Measurements from ENCODE around the gene FXYD5.

FXYD5 gene, protein sequence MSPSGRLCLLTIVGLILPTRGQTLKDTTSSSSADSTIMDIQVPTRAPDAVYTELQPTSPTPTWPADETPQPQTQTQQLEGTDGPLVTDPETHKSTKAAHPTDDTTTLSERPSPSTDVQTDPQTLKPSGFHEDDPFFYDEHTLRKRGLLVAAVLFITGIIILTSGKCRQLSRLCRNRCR

DNA sequence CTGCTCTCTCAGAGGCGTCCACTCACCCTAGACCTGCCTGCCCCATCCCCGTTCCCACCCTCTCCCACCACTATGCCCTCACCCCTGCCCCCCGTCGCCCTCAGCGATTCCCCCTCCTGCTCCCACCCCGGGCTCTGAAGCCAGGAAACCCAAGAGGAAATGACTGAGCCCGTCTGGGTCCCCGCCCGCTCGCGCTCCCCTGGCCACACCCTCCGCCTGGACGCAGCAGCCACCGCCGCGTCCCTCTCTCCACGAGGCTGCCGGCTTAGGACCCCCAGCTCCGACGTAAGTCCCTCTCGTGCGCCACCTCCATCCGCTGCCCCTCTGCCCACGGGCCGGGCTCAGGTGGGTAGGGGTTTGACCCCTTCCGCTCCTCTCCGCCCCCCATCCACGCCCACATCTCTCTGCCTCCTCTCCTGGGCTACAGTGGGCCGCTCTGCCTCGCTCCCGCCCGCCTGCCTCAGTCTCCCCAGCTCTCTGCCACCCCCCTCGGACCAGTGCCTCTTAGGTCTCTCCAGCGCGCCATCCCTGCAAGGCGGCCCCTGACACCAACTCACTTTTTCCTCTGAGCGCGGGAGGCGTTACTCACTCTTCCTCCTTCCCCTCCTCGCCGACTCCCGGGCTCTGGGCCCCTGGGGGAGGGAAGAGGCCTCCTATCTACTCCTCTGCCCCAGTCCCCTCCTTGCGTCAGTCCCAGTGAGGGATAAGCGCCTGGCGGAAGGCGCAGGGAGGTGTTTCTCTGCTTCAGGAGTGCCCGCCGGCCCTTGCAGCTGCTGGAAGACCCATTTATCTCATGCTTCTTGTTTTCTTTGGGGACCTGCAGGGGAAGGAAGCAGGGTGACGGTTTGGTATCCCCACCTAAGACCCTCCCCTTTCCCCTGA is at the start of gene FXYD5:
TSS of gene FXYD5 (plus strand) at position 211 of the 882 bp plus-strand sequence. CDS start 816 bp downstream, outside the sequence.
- peak; percentile 61 for DNase-seq (ENCODE audit: low spot score)

DNA sequence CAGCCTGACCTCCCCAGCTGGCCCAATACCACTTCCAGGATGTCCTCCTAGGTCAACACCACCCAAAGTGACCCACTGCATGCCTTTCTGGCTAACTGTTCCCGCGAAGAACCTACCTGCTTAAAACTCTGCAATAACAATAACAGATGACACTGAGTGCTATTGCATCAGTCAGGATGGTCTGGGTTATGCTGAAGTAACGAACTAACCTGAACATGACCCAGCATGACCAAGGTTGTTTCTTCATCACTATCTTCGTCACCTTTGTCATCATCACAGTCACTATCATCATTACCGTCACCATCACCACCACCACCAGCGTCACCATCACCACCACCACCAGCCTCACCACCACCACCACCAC is 49.5 kb upstream of the FXYD5 start:
- no peak for DNase-seq (ENCODE audit: low spot score)

DNA sequence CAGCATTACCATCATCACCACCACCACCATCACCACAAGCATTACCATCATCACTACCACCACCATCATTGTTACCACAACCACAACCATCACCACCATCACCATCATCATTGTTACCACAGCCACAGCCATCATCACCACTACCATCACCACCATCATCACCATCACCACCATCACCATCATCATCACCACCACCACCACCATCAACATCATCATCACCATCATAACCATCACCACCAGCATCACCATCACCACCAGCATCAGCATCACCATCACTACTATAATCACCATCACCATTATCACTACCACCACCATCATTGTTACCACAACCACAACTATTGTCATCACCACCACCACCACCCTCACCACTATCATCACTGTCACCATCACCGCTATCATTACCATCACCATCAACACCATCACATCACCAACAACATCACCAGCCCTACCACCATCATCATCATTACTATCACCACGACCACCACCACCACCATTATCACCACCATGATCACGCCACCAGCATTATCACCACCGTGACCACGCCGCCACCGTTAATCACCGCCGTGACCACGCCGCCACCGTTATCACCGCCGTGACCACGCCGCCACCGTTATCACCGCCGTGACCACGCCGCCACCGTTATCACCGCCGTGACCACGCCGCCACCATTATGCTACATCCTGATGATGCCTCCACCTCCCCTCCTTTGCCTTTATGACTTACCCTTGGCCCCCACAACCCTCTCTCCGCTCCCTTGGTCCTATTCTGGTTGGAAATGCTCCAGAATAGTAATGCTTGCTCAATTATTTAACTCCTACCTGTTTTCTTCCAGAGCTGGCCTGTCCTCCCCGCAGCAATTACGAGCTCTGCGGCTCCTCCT is 48.9 kb upstream of the FXYD5 start:
- DNase-seq (ENCODE audit: low spot score) = no peak

DNA sequence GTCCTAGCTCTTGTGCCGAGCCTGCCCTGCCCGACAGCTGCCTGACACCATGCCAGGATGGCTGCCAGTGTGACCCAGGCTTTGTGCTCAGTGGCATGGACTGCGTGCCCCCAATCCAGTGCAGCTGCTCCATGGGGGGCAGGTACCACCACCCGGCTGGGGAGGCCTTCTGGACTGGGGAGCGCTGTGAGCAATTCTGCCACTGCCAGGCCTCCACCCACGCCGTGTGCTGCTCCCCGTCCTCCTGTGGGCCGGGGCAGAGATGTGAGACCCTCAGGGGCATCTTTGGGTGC is 48.3 kb upstream of the FXYD5 start:
- no peak for DNase-seq (ENCODE audit: low spot score)

DNA sequence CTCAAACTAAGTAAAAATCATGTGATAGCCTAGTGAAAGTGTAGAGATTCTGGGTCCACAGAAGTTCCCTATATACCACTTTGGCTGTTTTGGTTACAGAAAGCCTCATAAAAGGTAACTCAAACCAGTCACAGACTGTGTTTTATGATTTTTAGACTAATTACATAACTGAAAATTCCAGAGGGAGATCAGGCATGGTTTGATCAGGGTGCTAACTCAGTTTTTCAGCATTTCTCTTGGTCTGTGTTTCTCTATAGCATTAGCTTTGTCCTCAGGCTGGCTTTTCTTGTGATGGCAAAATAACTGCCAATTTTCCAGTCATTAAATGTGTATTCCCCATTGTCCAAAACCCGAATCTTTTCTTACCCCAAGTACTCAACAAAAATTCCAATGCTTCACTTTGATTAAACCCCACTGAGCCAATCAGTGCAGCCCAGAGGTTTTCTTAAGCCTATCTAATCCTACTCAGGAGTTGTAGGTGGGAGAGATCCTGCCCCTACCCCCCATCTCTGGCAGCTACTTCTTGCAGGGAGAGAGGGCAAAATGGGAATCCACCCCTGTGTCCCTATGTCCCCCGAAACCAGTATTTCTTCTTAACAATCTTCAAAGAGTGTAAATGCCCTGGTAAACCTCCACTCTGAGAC is 47.5 kb upstream of the FXYD5 start:
- no peak for DNase-seq (ENCODE audit: low spot score)

DNA sequence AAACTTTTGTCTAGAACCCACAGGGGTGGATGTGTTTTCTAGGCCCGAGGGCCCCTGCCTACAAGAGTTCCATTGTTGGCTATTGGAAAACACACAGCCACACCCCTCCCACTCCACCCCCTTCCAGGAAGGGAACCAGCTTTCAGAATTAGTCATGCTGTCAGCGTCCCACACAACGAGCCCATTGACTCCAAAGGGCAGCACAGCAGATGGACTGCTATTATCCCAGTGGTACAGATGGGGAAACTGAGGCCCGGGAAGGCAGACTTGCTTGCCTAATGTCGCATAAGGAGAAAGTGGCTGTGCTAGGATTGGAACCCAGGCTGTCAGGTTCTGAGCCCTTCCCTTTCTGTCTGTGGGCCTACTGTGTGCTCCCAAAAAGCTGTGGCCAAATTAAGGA is 47.0 kb upstream of the FXYD5 start:
- DNase-seq (ENCODE audit: low spot score) = no peak

DNA sequence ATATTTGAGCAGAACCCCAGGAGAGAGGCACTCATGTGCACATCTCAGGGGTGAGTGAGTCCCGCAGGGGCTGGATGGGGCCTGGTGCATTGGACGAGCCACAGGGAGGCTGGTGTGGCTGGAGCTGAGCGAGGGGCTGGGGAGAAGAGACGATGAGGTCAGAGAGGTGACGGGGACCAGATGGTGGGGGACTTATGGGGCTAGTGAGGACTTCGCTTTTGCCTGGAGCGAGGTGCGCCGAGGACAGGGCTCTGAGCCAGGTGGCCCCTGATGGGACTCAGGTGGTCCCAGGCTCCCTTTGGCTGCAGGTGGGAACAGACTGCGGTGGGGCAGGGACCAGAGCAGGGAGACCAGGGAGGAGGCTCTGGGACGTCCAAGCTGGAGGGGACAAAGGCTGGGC is 45.8 kb upstream of the FXYD5 start:
- no peak for DNase-seq (ENCODE audit: low spot score)

DNA sequence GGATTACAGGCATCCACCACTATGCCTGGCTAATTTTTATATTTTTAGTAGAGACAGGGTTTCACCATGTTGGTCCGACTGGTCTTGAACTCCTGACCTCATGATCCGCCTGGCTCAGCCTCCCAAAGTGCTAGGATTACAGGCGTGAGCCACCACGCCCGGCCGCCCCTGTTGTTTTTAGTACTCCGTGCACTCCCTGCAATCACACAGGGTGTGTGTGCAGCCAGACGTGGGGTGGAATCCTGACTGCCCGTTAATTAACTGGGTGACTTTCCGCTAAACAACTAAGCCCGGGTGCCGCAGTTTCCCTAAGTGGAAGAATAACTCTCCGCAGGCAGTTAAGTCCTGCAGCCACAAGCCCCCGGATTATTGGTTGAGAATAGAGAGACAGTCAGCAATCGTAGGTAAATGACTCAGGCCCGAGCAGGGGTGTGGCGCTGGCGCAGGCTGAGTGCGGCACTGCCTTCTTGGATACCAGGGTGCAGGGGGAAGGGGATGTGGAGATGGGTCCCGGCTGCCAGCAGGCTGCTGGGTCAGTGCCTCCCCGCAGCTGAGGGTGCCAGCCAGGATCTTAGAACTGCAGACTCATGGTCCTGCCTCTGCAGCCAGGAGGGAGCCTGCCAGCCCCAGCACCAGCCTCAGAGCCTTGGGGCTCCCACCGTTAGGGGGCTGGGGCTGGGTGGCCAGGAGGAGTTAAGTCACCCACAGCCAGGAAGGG is 45.0 kb upstream of the FXYD5 start:
- DNase-seq (ENCODE audit: low spot score) = no peak

DNA sequence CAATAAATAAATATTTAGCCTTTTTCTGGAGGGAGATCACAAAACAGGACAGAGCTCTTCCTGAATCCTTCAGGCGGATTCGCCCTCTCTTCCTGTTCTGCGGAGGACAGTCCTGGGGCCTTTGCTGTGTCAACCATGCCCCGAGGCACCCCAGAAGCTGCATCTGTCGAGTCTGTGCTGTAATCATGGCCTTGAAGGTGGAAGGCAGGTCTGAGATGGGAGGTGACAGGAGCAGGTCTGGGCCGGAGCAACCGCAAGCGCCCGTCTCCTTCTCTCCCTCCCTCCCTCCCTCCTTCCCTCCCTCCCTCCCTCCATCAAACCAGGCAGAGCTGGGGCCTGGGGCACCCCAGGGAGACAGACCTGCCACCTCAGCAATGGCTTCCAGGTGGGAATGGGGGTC is 43.6 kb upstream of the FXYD5 start:
- no peak for DNase-seq (ENCODE audit: low spot score)

DNA sequence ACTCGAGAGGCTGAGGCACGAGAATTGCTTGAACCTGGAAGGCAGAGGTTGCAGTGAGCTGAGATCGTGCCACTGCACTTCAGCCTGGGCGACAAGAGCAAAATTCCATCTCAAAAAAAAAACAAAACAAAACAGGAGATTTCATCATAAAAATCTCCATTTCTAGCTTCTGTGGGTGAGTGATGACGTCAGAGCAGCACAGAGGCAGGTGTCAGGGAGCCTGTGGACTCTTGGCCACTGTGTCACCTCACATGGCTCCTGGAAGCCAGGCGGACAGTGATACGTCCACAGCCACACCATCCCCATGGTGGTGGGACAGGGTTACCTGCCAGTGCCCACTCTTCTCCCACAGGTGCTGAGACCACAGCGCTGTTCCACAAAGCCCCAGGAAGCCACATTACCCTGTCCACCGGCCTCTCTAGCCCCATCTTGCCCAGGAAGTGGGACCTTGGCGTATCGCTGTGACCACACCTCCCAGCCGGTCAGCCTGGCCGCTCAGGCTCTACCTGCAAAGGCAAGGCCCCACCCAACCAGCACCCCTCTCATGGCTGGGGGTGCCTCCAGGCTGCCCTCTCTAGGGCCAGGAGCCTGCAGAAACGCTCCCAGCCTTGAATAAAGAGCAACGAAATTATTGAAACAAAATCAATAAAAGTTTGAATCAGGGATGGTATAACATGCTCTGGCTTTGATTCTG is 41.4 kb upstream of the FXYD5 start:
- DNase-seq (ENCODE audit: low spot score) = no peak

DNA sequence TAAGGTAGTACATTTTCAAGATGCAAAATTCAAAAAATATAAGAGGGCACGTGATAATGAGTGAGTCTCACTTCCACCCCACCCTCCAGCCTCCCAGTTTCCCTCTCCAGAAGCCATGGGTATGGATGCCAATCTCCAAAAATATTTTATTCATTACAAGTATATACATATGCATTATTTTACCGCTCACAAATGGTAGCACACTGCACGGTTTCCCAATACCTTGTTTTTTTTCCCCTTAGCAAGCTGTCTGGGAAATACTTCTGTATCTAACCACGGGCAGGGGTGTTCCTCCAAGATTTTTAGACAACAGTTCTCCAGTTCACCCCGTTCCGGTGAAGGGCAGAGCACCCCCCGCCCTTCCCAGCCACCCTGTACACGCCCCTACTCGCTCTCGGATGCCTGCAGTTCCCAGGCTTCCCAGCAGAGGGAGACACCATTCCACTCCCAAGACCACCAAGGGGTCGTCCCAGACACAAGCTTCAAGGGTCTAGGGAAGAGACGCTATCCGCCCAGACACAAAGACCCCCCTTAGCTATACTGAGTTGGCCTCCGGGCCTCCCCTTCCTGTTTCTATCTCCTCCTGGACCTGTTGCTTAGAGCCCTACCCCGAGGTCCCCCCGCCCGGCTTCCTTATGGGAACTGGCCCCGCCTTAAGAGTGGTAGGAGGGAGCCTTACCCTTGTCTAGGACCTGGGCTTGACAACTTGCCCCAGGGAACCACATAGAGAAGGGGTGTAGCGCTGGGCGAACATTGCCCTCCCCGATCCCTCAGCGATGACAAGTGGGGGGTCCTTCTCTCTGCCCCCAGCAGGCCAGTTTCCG is 40.0 kb upstream of the FXYD5 start:
- peak; percentile 63 for DNase-seq (ENCODE audit: low spot score)

DNA sequence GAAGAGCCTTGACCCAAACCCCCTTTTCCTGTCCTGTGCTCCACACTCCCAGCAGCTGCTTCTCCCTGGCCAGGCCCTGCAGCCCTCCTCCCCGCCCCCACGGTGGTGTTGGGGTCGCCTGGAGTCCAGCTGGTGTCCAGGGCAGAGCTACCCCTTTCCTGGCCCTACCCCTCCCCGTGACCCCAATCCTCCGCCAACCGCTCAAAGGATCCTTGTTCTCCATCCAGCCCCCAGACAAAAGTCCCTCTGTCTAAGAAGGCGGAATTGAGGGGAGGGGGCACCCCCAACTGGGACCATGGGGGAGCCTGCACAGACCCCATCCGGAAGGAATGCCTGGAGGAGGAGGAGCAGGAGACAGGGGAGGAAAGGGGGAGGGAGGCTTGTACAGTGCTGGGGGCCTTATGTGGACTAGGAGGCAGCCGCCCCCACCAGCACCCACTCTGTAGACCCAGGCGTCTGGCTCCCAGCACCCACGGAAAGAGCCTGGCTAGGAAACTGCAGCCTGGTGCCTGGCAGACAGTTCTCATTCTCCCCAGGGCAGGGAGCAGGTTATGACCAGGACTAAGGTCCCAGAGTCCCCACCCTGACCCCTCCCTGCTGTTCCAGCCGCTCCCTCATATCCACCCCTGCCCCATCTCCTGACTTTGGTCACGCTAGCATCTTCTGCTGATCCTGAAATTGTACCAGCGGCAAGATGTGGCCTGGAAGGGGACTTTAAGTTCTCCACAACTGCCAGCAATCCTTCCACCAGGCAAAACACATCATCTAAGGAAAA is 39.2 kb upstream of the FXYD5 start, which contains the start of gene FXYD3:
TSS of gene FXYD3 (plus strand) at position 647 of the 775 bp plus-strand sequence. CDS start 3,554 bp downstream, outside the sequence.
- DNase-seq (ENCODE audit: low spot score) = no peak

DNA sequence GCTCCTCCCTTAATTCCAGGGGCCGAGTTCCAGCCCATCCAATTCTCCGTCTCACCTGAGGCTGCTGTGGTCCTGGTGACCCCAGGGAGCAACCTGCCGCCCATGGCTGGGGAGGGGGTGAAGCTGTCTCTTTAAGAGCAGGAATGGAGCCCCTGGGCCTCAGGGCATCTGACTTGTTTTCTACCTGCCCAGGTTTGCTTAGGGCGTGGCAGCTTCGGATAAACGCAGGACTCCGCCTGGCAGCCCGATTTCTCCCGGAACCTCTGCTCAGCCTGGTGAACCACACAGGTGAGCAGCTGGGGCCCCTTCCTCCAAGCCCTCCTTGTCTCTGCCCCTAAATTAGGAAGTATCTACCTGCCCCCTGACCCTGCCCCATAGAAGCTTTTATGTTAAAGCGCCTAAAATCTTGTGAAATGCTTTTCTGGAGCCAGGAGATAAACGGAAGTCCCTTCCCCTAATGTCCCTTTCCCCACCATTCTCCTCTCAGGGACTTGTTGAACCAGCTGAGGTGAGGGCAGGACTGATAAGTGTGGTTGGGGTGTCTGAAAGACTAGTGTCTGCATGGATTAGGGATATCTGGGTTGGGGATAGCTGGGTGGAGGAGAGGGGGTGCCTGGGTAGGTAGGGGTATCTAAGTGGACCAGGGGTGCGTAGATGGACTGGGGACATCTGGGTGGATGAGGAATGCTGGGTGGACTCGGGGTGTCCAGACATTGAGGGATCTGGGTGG is 38.3 kb upstream of the FXYD5 start:
- DNase-seq (ENCODE audit: low spot score) = no peak

DNA sequence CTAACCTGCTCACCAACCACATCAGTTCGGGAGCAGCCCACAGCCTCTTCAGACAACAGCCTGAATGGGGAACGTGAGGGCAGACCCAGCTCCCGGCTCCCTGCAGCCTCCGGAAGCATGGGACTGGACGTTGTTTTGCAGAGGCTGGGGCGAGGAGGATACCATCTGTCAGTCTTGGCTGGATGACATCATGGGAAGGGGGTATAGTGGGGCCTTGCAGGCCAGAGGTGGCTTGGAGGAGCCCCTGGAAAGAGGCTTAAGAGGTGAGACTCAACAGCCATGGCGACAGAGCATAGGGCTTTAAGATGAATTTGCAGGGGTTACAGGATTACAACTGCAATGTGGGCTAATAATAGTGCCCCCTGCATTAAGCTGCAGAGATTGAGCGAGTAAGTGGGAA is 37.4 kb upstream of the FXYD5 start:
- DNase-seq (ENCODE audit: low spot score) = no peak

DNA sequence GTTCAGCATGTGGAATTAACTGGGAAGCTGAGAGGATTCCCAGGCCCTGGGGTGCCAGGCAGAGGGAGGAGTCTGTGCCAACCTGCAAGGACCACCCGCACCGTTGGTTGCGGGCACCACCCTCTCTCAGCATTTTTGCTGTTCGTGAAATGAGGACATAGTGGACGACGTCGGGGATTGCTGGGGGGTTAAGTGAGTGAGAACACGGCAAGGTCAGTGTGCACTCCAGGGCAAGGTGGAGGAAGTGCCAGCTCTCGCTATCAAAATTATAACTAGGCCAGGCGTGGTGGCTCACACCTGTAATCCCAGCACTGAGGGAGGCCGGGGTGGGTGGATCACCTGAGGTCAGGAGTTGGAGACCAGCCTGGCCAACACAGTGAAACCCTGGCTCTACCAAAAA is 36.7 kb upstream of the FXYD5 start:
- DNase-seq (ENCODE audit: low spot score) = no peak

DNA sequence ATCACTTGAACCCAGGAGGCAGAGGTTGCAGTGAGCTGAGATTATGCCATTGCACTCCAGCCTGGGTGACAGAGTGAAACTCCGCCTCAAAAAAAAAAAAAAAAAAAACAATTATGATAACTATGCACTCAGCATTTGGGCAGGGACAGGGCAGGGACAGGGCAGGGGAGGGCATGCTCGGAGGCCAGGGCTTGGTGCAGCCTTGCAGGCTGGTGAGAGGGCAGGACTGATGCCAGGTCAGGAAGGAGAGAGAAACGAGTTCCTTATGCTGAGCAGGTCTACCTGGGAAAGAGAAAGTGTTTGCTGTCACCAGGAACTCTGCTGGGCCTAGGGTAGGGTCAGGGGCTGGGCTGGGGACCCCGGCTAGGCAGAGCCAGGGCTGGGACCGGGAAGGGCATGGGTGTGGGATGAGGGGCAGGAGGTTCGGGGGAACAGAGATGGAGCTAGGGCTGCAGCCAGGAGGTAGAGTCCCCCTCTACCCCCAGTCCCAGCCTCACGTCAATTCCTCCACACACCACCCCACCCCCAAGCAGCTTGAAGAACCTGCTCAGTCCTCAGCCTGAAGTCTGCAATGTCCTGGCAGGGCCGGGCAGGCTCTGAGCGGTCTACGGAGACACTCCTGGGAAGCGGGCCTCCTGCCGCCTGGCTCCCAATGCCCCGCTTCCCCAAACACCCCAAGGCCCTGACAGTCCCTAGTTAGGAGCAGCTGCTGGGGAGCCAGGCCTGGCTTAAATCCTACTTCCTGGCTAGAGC is 36.1 kb upstream of the FXYD5 start:
- DNase-seq (ENCODE audit: low spot score) = no peak

DNA sequence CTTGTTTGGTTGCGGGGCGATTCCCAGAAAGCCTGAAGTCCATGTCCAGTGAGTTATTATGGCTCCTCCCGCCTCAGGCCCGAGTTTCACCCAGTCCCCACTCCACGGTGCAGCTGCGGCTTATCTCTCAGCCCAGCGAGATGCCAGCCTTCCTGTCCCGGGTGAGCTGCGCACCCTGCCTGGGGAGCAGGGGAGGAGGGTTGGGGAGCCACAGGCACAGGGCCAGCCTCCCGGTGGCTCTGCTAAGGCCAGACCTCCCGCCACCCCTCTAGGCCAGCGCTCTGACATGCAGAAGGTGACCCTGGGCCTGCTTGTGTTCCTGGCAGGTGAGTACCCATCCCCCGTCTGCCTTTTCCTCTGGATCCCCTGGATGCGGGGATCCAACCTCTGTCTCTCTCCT is 35.4 kb upstream of the FXYD5 start:
- DNase-seq (ENCODE audit: low spot score) = no peak

DNA sequence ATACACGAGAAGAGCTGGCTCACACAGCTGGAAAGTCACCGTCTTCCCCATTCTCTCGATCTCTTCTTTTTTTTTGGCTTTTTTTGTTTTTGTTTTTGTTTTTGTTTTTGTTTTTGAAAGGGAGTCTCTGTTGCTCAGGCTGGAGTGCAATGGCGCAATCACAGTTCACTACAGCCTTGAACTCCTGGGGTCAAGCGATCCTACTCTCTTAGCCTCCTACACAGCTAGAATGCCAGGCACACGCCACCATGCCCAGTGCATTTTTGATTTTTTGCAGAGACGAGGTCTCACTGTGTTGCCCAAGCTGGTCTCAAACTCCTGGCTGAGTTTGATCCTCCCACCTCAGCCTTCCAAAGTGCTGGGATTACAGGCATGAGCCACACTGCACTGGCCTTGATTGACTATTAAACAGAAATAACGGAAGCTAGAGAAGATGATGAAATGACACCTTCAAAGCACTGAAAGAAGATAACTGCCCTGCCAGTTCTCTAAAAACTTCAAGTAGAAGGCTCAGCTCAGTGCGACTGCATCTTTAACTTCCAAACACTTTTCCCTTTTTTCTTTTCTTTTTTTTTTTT is 34.9 kb upstream of the FXYD5 start:
- DNase-seq (ENCODE audit: low spot score) = no peak
